Endothelial cell of umbilical vein (primary cell): ENCODE measurements around the gene BANF2. TPM values are rescaled to one million over a fixed set of nuclear protein-coding genes. Genes with fewer than 3 reads are reported as not detected.
A peak's percentile ranks its signal among the peaks of the same experiment; 100 is the strongest.

ENCODE experiments used
- BruUV-seq: library from RNA; stranded (reverse); fragments of 400-500 nt; replicated peaks from 2 replicates; lab custom pipeline; 2021; lab: Mats Ljungman, UMichigan
- CTCF ChIA-PET: fragments of 300-600, 350-600 bp; sonication (Branson Sonifier 250); formaldehyde crosslinking; loops from one replicate; lab custom pipeline; 2021; ENCODE audit warnings: antibody characterized with exemption, inconsistent platforms; lab: Charles Lee
- POLR2A ChIA-PET: fragments of 300-600, 350-600 bp; sonication (Branson Sonifier 250); formaldehyde crosslinking; loops from one replicate; lab custom pipeline; 2021; ENCODE audit warnings: antibody characterized with exemption, inconsistent platforms; lab: Charles Lee
- DNase-seq: peaks from one replicate; pipeline ENCODE4 v3.0.0-alpha.2; 2011; ENCODE audit warnings: low read depth, low spot score
- FAIRE-seq: peaks from 2 replicates; lab custom pipeline; 2011; peaks lifted over from hg19 to GRCh38; lab: Jason Lieb, UNC
- H2AFZ ChIP-seq: 2 replicates; pipeline ENCODE4 v1.6.0; 2012; ENCODE audit warnings: low read depth, low read length, control low read depth, inconsistent platforms
- H3K27ac ChIP-seq: 2 replicates; pipeline ENCODE4 v1.5.1; 2011; ENCODE audit warnings: low read depth, mild to moderate bottlenecking, control low read depth, low read length, moderate library complexity; ENCODE audit not compliant: insufficient read depth
- H3K27me3 ChIP-seq, 2 experiments: 2 replicates each; pipeline versions ENCODE4 v1.6.0 to v1.6.1; 2011; ENCODE audit warnings: low read length in 2 of 2, mixed read lengths in 1 of 2; ENCODE audit not compliant: control insufficient read depth in 2 of 2, insufficient read depth in 2 of 2
- H3K36me3 ChIP-seq, 2 experiments: 2 replicates in 1 of 2; 3 replicates in 1 of 2; pipeline ENCODE4 v1.5.1; 2011; ENCODE audit warnings: low read length in 2 of 2, mild to moderate bottlenecking in 1 of 2, moderate library complexity in 1 of 2; ENCODE audit not compliant: control insufficient read depth in 2 of 2, insufficient read depth in 2 of 2; ENCODE audit errors: extremely low read depth in 1 of 2
- H3K4me1 ChIP-seq: 3 replicates; pipeline ENCODE4 v1.5.1; 2011; ENCODE audit warnings: mild to moderate bottlenecking, low read length; ENCODE audit not compliant: control insufficient read depth, insufficient read depth; ENCODE audit errors: extremely low read depth
- H3K4me2 ChIP-seq: 2 replicates; pipeline ENCODE4 v1.6.1; 2011; ENCODE audit warnings: low read length, control low read depth, mixed read lengths; ENCODE audit not compliant: insufficient read depth
- H3K4me3 ChIP-seq, 3 experiments: fragments of 200-600 bp in 1 of 3; sonication (generic), shearing (Covaris generic) in 1 of 3; replicated peaks in 1 of 3; 2 replicates each; pipeline ENCODE4 v1.5.1; 2011 to 2016; ENCODE audit warnings: control low read depth in 3 of 3, low read length in 3 of 3, mild to moderate bottlenecking in 2 of 3, inconsistent platforms in 1 of 3, low read depth in 1 of 3, moderate library complexity in 1 of 3; ENCODE audit not compliant: insufficient read depth in 1 of 3
- H3K79me2 ChIP-seq: 2 replicates; pipeline ENCODE4 v1.6.0; 2012; ENCODE audit warnings: low read length, inconsistent platforms; ENCODE audit not compliant: control insufficient read depth, insufficient read depth
- H3K9ac ChIP-seq: replicated peaks from 2 replicates; pipeline ENCODE3; 2011; ENCODE audit warnings: low read length, control low read depth; ENCODE audit not compliant: insufficient read depth; ENCODE audit errors: extremely low read depth
- H3K9me1 ChIP-seq: replicated peaks from 3 replicates; pipeline ENCODE4 v1.6.0; 2011; ENCODE audit warnings: mild to moderate bottlenecking, low read length; ENCODE audit not compliant: control insufficient read depth, insufficient read depth; ENCODE audit errors: extremely low read depth
- H3K9me3 ChIP-seq: replicated peaks from 2 replicates; pipeline ENCODE4 v1.5.1; 2012; ENCODE audit warnings: low read length, inconsistent platforms; ENCODE audit not compliant: control insufficient read depth, insufficient read depth
- H4K20me1 ChIP-seq: replicated peaks from 2 replicates; pipeline ENCODE3; 2011; ENCODE audit warnings: mild to moderate bottlenecking, low read length; ENCODE audit not compliant: control insufficient read depth, insufficient read depth; ENCODE audit errors: extremely low read depth
- CTCF ChIP-seq, 2 donors: IDR thresholded peaks; 1 replicate in 1 of 2; 2 replicates in 1 of 2; pipeline ENCODE4 v1.5.1; 2011; ENCODE audit warnings: low read length in 2 of 2, mild to moderate bottlenecking in 2 of 2, moderate library complexity in 2 of 2, control low read depth in 1 of 2, inconsistent platforms in 1 of 2, low read depth in 1 of 2; ENCODE audit not compliant: insufficient read depth in 1 of 2; ENCODE audit errors: extremely low read depth in 1 of 2
- EZH2 ChIP-seq: IDR thresholded peaks from 2 replicates; pipeline ENCODE4 v1.6.1; 2012; ENCODE audit warnings: borderline replicate concordance, low read depth, mild to moderate bottlenecking, moderate library complexity, low read length, inconsistent platforms; ENCODE audit not compliant: severe bottlenecking
- FOS ChIP-seq: IDR thresholded peaks from 2 replicates; pipeline ENCODE4 v1.6.1; 2011; ENCODE audit warnings: mild to moderate bottlenecking, low read length, moderate library complexity, borderline replicate concordance; ENCODE audit not compliant: insufficient read depth
- GATA2 ChIP-seq: IDR thresholded peaks from 2 replicates; pipeline ENCODE4 v1.7.0; 2011; ENCODE audit warnings: low read depth, mild to moderate bottlenecking, moderate library complexity, mixed read lengths, low read length; ENCODE audit not compliant: insufficient read length, insufficient read depth
- JUN ChIP-seq: IDR thresholded peaks from 2 replicates; pipeline ENCODE4 v1.6.1; 2011; ENCODE audit warnings: borderline replicate concordance, low read depth; ENCODE audit not compliant: insufficient read length, insufficient read depth
- MAX ChIP-seq: IDR thresholded peaks from 2 replicates; pipeline ENCODE4 v1.6.1; 2011; ENCODE audit not compliant: insufficient read depth, insufficient read length
- MYC ChIP-seq: IDR thresholded peaks from one replicate; pipeline ENCODE4 v1.6.1; 2011; ENCODE audit warnings: mild to moderate bottlenecking, low read depth, low read length
- POLR2A ChIP-seq: IDR thresholded peaks from 2 replicates; pipeline ENCODE4 v1.6.1; 2012; ENCODE audit warnings: low read depth, mild to moderate bottlenecking, control low read depth, low read length
- POLR2AphosphoS5 ChIP-seq: IDR thresholded peaks from 2 replicates; pipeline ENCODE4 v1.6.1; 2012; ENCODE audit warnings: low read depth, mild to moderate bottlenecking, control low read depth, low read length, moderate library complexity; ENCODE audit not compliant: insufficient read depth
- dilution Hi-C: fragments of 300-500 bp; cut with MboI; formaldehyde crosslinking; loops from one replicate; pipeline ENCODE4 v1.15.0; 2019; ENCODE audit warnings: low sequenced_read_pairs; ENCODE audit not compliant: extremely low pct_ligation_motif_present
- intact Hi-C: fragments of 100-400 bp; cut with micrococcal nuclease; formaldehyde crosslinking; loops from one replicate; pipeline ENCODE4 v1.10.0; 2022
- polyA plus RNA-seq, 4 experiments: library from polyadenylated mRNA; depleted of rRNA in 3 of 4; stranded (reverse) in 3 of 4; unstranded in 1 of 4; fragments of >200 nt; gene quantifications; 2 replicates each; pipeline versions ENCODE4 v1.2.1 to v1.2.3, GENCODE V29; 2011 to 2012; ENCODE audit warnings: missing spikeins in 1 of 4
- total RNA-seq: library from RNA; stranded (reverse); gene quantifications from 2 replicates; pipeline ENCODE4 v1.2.3, GENCODE V29; 2021

Gene BANF2
- total and polyA plus RNA-seq, 2 donors (not counting 3 experiments of a cell fraction or from before 2014, with no cell fraction given), result not detected

GRCh38 chr20:17683218-17684076 lies 16.3 kb upstream of the BANF2 start:
- POLR2A ChIA-PET, result interaction anchor here (0.6 to 2.9 kb wide), 5 partner anchors 106 to 274 kb away, joined by 4 to 20 read pairs (median 4); no protein-coding TSS in a partner anchor
- intact Hi-C loops, result loop anchor here (2.0 to 5.0 kb wide), 2 partner anchors 153 to 604 kb away; partner anchors contain the start of genes BFSP1 and ZNF133
- H3K4me1 ChIP-seq, result peaks cover 13% of the 10 kb centered on the region

More at GRCh38 chr20:17683218-17684076, 16.3 kb upstream of the BANF2 start:
- Histone ChIP-seq H3K79me2 (peaks cover 25% of the 10 kb centered on the region), H3K9ac (no peak overlapping the region), H3K4me3 (no peak overlapping the region), H3K9me3 (no peaks in the 10 kb centered on the region), H3K4me2 (peak overlapping the region; percentile 33), H2AFZ (no peak overlapping the region), H4K20me1 (peaks cover 1% of the 10 kb centered on the region), H3K27ac (no peak overlapping the region), H3K9me1 (no peaks in the 10 kb centered on the region), H3K36me3 (no peaks in the 10 kb centered on the region), H3K27me3 (peaks cover 28 to 33% of the 10 kb centered on the region in 2 experiments)
- DNase-seq (no peak), FAIRE-seq (peak; percentile 4)
- CTCF ChIA-PET, result interaction anchor here (0.9 to 6.2 kb wide), 36 partner anchors 8 to 316 kb away, joined by 3 to 110 read pairs (median 4); partner anchors contain the start of gene BANF2
- dilution Hi-C loops, result no loop called here
- TF ChIP-seq CTCF (IDR thresholded peaks at IDR 0.05; ENCODE audit: extremely low read depth in 1 of 2, insufficient read depth in 1 of 2, low read depth in 1 of 2, low read length in 2 of 2) (no peak), POLR2AphosphoS5 (no peak), GATA2 (no peak), JUN (no peak), MAX (no peak), POLR2A (no peak), EZH2 (no peak), FOS (no peak), MYC (no peak)
- BruUV-seq, result no TSS peak
